Prostate gland (tissue), 2 donors: ENCODE data around the gene TROAP.

Source experiments
- CTCF ChIP-seq, 4 experiments: fragments of 200-600 bp in 2 of 4; fragments of 450-650 bp in 2 of 4; sonication (generic) in 2 of 4; IDR thresholded peaks; 1 replicate in 3 of 4; 2 replicates in 1 of 4; pipeline ENCODE4 v1.5.1; 2016 to 2019; ENCODE audit warnings: antibody characterized with exemption in 4 of 4, mild to moderate bottlenecking in 2 of 4, moderate library complexity in 2 of 4
- POLR2A ChIP-seq: fragments of 450-650 bp; IDR thresholded peaks from one replicate; pipeline ENCODE4 v1.6.1; 2016; ENCODE audit warnings: antibody characterized with exemption, mild to moderate bottlenecking

- no peak for TF ChIP-seq CTCF (IDR thresholded peaks at IDR 0.05)
- TF ChIP-seq POLR2A = no peak
These were observed 2.6 kb downstream of the TROAP start for GRCh38 chr12:49325606-49326005.
